K562 (cell line): ENCODE measurements around the gene DHPS. TPM values are rescaled to one million over a fixed set of nuclear protein-coding genes. Genes with fewer than 3 reads are reported as not detected.

Experiments
- ETV1 ChIP-seq: fragments of 450-650 bp; conservative IDR thresholded peaks from 2 replicates; pipeline ENCODE4 v1.6.1; 2016; ENCODE audit warnings: missing genetic modification characterization, control low read depth, low read depth, missing compliant biosample characterization
- NRF1 ChIP-seq, 2 experiments: fragments of 450-650 bp; IDR thresholded peaks in 1 of 2; conservative IDR thresholded peaks in 1 of 2; 2 replicates each; pipeline ENCODE4 v1.6.1; 2014; ENCODE audit warnings: mild to moderate bottlenecking in 2 of 2
- RBBP5 ChIP-seq: fragments of 200-600 bp; sonication (generic); IDR thresholded peaks from 2 replicates; pipeline ENCODE4 v1.6.1; 2012; ENCODE audit warnings: borderline replicate concordance, mild to moderate bottlenecking, low read length, control low read depth, inconsistent platforms; ENCODE audit not compliant: insufficient read depth, poor library complexity, severe bottlenecking
- ZNF318 ChIP-seq, 2 experiments: fragments of 450-650 bp; IDR thresholded peaks; 2 replicates each; pipeline ENCODE4 v1.6.1; 2016; ENCODE audit warnings: mild to moderate bottlenecking in 2 of 2, borderline replicate concordance in 1 of 2, low read depth in 1 of 2, moderate library complexity in 1 of 2
- polyA plus RNA-seq, 8 experiments: library from polyadenylated mRNA; depleted of rRNA in 4 of 8; stranded (reverse) in 5 of 8; unstranded in 3 of 8; fragments of >200 nt; fragmentation: Nextera tagmentation in 2 of 8; fragmentation: Illumina TruSeq in 1 of 8; extraction: Ambion mirVana in 2 of 8; extraction: Trizol in 1 of 8; gene quantifications; 2 replicates each; pipeline versions ENCODE4 v1.2.1 to v1.2.3, GENCODE V29; 2011 to 2014; ENCODE audit warnings: inconsistent platforms in 1 of 8, missing spikeins in 1 of 8
- total RNA-seq, 7 experiments: library from RNA; depleted of rRNA in 6 of 7; stranded (reverse); fragments of >200 nt in 6 of 7; fragmentation: Illumina TruSeq in 2 of 7; extraction: Trizol in 2 of 7; gene quantifications; 2 replicates each; pipeline versions ENCODE4 v1.2.1 to v1.2.3, GENCODE V29; 2011 to 2021; ENCODE audit warnings: low replicate concordance in 1 of 7
- TF ChIP-seq, protein P1 (sequence below): fragments of 450-650 bp; IDR thresholded peaks from 2 replicates; pipeline ENCODE4 v1.6.1; 2016; ENCODE audit warnings: mild to moderate bottlenecking, moderate library complexity

The DHPS gene
- total and polyA plus RNA-seq, 9 of the 15 experiments (the other 6 are each of a cell fraction or from before 2014, with no cell fraction given): 47.1 to 110 (median 79.9) TPM

- TF ChIP-seq, protein P1, sequence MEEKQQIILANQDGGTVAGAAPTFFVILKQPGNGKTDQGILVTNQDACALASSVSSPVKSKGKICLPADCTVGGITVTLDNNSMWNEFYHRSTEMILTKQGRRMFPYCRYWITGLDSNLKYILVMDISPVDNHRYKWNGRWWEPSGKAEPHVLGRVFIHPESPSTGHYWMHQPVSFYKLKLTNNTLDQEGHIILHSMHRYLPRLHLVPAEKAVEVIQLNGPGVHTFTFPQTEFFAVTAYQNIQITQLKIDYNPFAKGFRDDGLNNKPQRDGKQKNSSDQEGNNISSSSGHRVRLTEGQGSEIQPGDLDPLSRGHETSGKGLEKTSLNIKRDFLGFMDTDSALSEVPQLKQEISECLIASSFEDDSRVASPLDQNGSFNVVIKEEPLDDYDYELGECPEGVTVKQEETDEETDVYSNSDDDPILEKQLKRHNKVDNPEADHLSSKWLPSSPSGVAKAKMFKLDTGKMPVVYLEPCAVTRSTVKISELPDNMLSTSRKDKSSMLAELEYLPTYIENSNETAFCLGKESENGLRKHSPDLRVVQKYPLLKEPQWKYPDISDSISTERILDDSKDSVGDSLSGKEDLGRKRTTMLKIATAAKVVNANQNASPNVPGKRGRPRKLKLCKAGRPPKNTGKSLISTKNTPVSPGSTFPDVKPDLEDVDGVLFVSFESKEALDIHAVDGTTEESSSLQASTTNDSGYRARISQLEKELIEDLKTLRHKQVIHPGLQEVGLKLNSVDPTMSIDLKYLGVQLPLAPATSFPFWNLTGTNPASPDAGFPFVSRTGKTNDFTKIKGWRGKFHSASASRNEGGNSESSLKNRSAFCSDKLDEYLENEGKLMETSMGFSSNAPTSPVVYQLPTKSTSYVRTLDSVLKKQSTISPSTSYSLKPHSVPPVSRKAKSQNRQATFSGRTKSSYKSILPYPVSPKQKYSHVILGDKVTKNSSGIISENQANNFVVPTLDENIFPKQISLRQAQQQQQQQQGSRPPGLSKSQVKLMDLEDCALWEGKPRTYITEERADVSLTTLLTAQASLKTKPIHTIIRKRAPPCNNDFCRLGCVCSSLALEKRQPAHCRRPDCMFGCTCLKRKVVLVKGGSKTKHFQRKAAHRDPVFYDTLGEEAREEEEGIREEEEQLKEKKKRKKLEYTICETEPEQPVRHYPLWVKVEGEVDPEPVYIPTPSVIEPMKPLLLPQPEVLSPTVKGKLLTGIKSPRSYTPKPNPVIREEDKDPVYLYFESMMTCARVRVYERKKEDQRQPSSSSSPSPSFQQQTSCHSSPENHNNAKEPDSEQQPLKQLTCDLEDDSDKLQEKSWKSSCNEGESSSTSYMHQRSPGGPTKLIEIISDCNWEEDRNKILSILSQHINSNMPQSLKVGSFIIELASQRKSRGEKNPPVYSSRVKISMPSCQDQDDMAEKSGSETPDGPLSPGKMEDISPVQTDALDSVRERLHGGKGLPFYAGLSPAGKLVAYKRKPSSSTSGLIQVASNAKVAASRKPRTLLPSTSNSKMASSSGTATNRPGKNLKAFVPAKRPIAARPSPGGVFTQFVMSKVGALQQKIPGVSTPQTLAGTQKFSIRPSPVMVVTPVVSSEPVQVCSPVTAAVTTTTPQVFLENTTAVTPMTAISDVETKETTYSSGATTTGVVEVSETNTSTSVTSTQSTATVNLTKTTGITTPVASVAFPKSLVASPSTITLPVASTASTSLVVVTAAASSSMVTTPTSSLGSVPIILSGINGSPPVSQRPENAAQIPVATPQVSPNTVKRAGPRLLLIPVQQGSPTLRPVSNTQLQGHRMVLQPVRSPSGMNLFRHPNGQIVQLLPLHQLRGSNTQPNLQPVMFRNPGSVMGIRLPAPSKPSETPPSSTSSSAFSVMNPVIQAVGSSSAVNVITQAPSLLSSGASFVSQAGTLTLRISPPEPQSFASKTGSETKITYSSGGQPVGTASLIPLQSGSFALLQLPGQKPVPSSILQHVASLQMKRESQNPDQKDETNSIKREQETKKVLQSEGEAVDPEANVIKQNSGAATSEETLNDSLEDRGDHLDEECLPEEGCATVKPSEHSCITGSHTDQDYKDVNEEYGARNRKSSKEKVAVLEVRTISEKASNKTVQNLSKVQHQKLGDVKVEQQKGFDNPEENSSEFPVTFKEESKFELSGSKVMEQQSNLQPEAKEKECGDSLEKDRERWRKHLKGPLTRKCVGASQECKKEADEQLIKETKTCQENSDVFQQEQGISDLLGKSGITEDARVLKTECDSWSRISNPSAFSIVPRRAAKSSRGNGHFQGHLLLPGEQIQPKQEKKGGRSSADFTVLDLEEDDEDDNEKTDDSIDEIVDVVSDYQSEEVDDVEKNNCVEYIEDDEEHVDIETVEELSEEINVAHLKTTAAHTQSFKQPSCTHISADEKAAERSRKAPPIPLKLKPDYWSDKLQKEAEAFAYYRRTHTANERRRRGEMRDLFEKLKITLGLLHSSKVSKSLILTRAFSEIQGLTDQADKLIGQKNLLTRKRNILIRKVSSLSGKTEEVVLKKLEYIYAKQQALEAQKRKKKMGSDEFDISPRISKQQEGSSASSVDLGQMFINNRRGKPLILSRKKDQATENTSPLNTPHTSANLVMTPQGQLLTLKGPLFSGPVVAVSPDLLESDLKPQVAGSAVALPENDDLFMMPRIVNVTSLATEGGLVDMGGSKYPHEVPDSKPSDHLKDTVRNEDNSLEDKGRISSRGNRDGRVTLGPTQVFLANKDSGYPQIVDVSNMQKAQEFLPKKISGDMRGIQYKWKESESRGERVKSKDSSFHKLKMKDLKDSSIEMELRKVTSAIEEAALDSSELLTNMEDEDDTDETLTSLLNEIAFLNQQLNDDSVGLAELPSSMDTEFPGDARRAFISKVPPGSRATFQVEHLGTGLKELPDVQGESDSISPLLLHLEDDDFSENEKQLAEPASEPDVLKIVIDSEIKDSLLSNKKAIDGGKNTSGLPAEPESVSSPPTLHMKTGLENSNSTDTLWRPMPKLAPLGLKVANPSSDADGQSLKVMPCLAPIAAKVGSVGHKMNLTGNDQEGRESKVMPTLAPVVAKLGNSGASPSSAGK: peak; percentile 83
- TF ChIP-seq ZNF318 (IDR thresholded peaks at IDR 0.05; ENCODE audit: borderline replicate concordance in 1 of 2, low read depth in 1 of 2) (no peak), NRF1 (conservative IDR thresholded peaks at IDR 0.05 in 1 of 2, IDR thresholded peaks at IDR 0.05 in 1 of 2) (peak; percentile 91 to 92), ETV1 (tag) (peak; percentile 43; the same call in 1 of the 2 replicates), RBBP5 (peak; percentile 60)
These were observed 42.2 kb upstream of the DHPS start, which contains the start of gene TNPO2 (continued) for GRCh38 chr19:12723641-12724426.
